GM19467 (cell line): Measurements from ENCODE around the gene PIAS3.
A peak's percentile ranks its signal among the peaks of the same experiment; 100 is the strongest.

ENCODE experiments used
- ATAC-seq: cut with Tn5 transposase; IDR thresholded peaks from one replicate; pipeline ENCODE4 v1.9.1; 2021; ENCODE audit warnings: mild to moderate bottlenecking, moderate library complexity; ENCODE audit not compliant: unreplicated experiment

PIAS3 gene

GRCh38 chr1:145858901-145859490 lies at the start of gene PIAS3:
Gene PIAS3, minus strand, starts transcription at chr1:145859081. Its CDS starts 91 bp downstream, at chr1:145858990.
- peak; percentile 78 for ATAC-seq

- ATAC-seq = no peak
Observed at GRCh38 chr1:145908653-145909052, 49.8 kb upstream of the PIAS3 start.

DNA sequence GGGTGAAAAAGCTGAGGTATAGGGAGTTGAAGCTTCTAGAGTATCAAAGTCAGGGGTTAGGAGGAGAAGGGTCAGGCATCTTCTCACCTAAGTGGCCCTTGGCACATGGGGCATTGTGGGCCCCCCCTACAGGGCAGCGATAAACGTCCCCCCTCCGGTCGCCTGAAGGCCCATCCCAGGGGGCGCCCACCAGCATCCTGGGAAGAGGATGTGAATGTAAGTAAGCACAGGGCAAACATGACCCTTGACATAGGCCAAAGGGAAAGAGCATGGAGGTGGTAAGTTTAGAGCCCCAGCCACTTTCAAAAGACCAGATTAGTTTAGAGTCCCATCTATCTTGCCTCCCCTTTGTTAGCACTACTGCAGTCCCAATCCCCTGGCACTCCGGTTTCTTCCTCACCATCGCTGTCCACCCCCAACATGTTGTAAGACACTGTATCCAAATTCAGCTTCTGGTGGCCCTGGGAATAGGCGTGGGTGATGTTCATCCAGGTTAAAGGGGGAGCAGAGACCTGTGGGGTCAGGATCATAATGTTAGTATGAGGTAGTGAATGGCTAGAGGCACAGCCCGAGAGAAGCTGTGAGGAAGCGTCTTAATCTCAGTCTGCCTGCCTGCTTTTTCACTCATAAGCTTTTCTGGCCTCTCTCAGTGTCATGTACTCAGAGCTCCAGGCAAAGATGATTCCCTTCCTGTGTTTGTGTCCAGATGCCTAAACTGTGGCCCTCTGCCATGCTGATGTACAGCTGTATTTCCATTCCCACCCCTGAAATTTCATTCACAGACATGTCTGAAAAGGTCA lies 48.3 kb upstream of the PIAS3 start:
- ATAC-seq = no peak

- ATAC-seq = no peak
Observed at GRCh38 chr1:145901312-145902021, 42.6 kb upstream of the PIAS3 start.

GRCh38 chr1:145898756-145899155 lies 39.9 kb upstream of the PIAS3 start:
- no peak for ATAC-seq

GRCh38 chr1:145897969-145898368 lies 39.1 kb upstream of the PIAS3 start:
- ATAC-seq = no peak

DNA sequence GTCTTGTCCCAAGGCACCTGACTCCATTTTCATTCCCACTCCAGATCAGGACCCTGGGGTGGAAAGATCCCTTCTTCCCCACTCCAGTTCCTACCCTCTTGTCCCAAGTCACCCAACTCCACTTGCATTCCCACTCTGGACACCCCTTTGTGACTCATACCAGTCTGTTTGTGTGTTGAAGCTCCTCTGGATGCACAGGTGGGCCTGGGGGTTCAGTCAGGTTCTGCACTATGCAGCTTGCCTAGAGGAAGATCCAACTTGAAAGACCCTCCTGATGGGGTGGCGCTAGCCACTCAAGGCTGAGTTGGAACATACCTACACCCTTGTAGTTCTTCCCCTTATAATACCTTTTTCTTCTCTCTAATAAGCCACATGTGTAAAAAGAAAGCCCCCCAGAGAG lies 36.6 kb upstream of the PIAS3 start:
- ATAC-seq = no peak

- ATAC-seq = no peak
Observed at GRCh38 chr1:145893306-145894055, 34.6 kb upstream of the PIAS3 start.

DNA sequence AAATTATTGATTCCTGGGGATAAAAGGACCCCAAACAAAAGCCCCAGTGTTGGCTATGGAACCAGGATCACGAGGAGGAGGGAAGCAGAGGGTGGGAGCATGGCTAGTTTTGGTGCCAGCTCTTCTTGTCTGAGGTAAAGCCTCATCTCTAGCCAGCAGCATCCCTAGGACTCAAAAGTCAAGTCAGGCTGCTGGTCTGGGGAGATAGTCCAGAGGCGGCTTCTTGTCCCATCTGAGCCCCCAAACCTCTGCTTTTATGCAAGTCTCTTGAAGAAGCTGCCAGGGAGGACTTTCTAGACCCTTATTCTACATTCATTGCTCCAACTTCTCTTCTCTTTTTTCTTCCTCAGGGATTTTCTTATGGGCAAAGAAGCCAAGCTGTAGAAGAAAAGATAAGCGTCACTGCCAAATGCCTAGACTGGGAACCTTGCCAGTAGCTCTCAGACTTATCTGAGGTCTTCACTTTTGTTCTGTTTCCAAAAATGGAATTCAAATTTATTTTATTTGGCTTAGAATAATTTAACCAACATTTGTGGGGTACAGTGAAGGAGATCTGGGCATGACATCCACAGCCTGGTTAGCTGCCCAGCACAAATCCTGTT lies 33.7 kb upstream of the PIAS3 start:
- no peak for ATAC-seq

DNA sequence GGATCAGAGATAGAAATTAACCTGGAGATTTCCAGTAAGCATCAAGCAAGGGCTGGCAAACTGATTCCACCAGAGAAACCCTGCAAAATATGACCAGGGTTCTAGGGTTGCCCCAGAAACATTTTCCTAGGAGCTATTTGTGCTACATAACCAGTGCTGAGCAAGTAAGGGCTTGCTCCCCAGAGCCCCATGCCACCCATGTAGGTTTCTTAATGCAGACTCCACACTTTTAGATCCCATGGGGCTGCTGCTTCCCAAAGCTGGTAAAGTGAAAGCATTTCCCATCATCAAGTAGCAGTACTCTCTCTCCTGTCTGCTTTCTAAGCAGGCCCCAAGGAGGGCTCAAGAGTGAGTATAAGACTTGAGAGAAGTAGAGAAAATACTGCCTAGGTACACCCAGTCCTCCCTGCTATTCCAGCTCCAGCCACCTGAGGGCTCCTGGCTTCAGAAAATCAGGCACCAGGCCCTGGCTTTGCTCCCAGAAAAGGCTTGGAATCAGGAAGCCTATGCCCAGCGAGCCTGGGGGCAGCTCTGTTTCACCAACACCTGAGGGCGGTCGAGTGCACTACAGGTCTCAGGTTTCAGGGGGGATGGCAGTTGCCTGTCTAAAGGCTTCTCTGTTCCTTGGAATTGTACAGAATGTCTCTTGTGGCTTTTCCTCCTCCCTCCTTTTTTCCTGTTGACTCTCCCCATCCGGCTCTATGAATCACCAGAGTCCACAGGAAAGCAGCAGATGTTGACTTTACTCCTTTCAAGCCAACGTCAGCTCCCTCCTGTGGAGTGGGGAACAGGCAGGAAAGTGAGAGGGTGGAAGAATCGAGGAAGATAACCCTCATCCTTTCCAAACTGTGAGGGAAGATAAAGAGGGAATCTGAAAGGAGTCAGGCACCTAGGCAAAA lies 33.0 kb upstream of the PIAS3 start:
- no peak for ATAC-seq

DNA sequence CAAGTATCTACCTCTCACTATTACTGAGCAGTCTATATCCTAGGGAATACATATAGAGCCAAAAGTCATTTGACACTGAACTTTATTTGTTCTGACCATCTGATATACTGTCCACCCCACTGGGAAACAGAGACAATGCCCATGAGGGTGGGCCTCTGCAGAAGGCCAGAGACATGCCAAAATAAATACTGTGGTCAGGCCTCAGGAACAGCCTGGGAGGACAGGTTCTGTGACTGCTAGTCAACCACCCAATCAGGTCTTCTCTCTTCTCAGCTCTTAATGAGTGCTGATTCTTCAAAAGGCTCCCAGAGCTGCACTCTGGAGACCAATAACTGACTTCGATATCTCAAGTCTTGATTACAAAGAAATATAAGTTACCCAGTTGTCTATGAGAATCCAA lies 32.3 kb upstream of the PIAS3 start:
- no peak for ATAC-seq

DNA sequence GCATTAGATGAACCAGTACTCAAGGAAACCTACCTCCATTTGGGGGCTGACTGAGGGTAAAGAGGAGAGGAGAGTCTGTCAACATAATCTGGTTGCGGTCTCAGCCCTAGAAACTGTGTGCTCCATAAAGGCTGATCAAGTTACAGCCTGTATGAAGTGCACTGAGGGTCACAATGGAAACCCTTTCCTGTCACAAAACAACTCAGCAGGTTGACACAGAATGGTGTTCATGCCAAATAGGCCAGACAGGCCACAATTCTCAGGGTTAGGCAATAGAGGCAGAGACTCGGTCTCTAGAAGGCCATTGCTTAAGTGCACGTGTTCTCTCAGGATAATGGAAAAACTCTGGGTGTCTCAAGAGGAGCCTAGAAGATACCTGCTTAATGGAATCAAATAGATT lies 30.8 kb upstream of the PIAS3 start:
- no peak for ATAC-seq

GRCh38 chr1:145887631-145888030 lies 28.8 kb upstream of the PIAS3 start:
- no peak for ATAC-seq

GRCh38 chr1:145886816-145887215 lies 27.9 kb upstream of the PIAS3 start:
- ATAC-seq = no peak

DNA sequence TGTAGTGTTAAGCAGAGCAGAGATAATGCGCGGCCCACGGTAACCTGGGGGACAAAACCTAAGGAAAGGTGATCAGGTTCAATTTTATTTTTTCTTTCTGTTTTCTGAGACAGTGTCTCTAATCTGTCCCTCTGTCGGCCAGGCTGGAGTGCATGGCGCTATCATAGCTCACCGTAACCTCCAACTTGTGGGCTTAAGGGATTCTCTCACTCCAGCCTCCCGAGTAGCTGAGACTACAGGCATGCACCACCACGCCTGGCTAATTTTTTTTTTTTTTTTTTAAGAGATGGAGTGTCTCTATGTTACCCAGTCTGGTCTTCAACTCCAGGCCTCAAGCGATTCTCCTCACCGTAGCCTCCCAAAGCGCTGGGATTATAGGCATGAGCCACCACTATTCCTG lies 27.5 kb upstream of the PIAS3 start:
- ATAC-seq = no peak

DNA sequence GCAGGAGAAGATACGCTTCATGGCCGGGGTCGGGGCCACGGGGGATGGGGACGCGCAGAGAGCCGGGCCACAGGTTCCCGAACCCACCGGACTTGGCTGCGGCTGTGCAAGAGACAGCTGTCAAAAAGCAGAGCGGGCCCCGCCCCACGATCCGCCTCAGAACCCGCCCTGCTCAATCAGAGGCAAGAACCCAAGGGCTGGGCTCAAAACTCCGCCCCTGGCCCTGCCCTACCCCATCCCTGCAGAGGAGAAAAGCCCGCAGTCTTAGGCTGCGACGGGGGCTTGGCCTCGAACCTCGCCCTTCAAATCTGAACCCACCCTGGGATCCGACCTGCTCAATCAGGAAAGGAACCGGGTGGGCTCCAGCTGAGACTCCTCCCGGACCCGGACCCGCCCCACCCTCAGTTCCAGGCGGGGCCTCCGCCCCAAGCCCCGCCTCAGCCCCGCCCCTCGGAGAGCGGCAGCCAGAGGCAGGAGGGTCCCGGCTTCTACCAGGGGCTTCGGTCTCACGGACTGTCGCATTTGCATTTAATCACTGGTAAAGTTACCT lies 26.9 kb upstream of the PIAS3 start, which contains the start of gene ANKRD35:
ANKRD35 (minus strand) TSS at position 129 of the 550 bp plus-strand sequence; CDS start at position 21, 108 bp downstream.
- peak; percentile 99 for ATAC-seq

DNA sequence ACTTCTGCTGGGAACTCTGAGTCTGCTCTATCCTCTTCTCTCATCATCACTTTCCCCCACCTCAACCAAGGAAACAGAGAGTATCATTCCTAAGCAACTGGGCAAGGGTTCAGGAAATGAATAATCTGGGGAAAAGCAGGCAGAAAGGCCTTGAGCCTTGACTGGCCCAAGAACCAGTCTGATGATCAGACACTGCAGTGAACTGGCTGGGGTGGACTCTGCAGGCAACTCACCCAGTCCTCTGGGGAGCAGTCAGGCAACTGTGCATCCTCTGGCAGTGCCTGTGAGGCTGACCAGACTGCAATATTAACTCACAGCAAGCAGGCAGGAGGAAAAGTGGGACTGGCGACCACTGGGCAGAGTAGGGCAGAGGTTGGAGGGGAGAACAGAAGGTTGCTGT lies 25.8 kb upstream of the PIAS3 start:
- no peak for ATAC-seq

DNA sequence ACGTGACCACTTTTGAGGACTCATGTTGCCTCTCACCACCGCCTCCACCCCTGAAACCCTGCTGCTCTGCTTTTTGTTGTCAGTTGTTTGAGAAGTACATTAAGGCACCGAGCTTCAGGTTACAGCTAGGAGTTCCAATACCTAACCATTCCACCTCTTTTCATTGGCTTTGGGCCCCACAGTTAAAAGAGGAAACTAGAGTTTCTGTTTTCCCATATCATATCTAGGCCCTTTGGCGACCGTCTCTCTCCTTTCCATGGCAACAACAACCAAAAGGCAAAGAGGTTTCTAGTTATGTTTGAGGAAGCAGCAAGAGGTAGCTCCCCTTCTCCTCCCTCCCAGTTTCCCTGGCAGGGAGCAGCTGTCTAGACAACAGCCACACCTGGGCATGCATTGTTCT lies 20.9 kb upstream of the PIAS3 start:
- no peak for ATAC-seq

DNA sequence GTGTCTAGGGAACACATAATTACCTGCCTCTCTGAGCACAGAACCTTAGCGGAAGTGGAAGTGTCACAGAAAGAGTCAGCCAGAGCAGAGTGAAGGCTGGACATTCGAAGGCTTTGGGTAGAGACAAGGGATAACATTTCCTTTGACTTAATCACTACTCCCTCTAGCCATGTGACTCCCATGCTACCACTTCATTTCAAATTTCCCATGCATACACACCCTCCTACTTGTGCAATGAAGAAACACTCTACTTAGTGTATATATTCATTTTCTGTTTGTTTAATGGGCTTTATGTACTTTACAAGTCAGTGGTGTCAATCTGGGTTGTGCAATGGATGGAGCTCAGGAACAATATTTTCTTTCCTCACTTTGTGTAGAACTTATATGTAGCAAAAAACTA lies 19.8 kb upstream of the PIAS3 start:
- no peak for ATAC-seq
